NCI-H1417 treated with DMSO at 0.1 percent for 48 hours (cell line): ENCODE measurements around the gene PSME1.

Experiments
- DNase-seq: peaks from one replicate; lab custom pipeline; 2025; lab: John Stamatoyannopoulos, UW

Gene PSME1

GRCh38 chr14:24176599-24176998 lies 40.6 kb downstream of the PSME1 start:
- DNase-seq, result no peak

- DNase-seq, result no peak
Measured at GRCh38 chr14:24177041-24177825, 41.2 kb downstream of the PSME1 start.

- no peak for DNase-seq
Measured at GRCh38 chr14:24177891-24178290, 41.9 kb downstream of the PSME1 start.

GRCh38 chr14:24178399-24179178 lies 42.6 kb downstream of the PSME1 start:
- no peak for DNase-seq

GRCh38 chr14:24179294-24179960 lies 43.4 kb downstream of the PSME1 start:
- DNase-seq, result no peak

- no peak for DNase-seq
Measured at GRCh38 chr14:24179961-24180796, 44.2 kb downstream of the PSME1 start.

- no peak for DNase-seq
Measured at GRCh38 chr14:24181371-24182077, 45.5 kb downstream of the PSME1 start.

GRCh38 chr14:24182110-24182882 lies 46.3 kb downstream of the PSME1 start:
- no peak for DNase-seq

GRCh38 chr14:24183014-24183481 lies 47.1 kb downstream of the PSME1 start:
- DNase-seq, result no peak

GRCh38 chr14:24184104-24184970 lies 48.3 kb downstream of the PSME1 start:
- no peak for DNase-seq

- DNase-seq, result no peak
Measured at GRCh38 chr14:24185026-24185425, 49.0 kb downstream of the PSME1 start.

- DNase-seq, result no peak
Measured at GRCh38 chr14:24185741-24186140, 49.7 kb downstream of the PSME1 start.

- no peak for DNase-seq
Measured at GRCh38 chr14:24186831-24187538, 51.0 kb downstream of the PSME1 start.

- no peak for DNase-seq
Measured at GRCh38 chr14:24187539-24187915, 51.5 kb downstream of the PSME1 start.
